CD4-positive, alpha-beta T cell (primary cell): ENCODE data around the gene ARHGAP10. TPM values are rescaled to one million over a fixed set of nuclear protein-coding genes. Genes with fewer than 3 reads are reported as not detected.
"Not testable (repeated sequence)": the region's sequence is repeated elsewhere in the genome, so short reads cannot be mapped to it uniquely, and the experiment has no call there.

ENCODE experiments used
- ATAC-seq: fragments of 200-7000 bp; cut with Tn5 transposase; one replicate; pipeline ENCODE4 v1.10.0; 2022; ENCODE audit warnings: mild to moderate bottlenecking; ENCODE audit not compliant: poor library complexity
- CTCF ChIA-PET: fragments of 350-600 bp; sonication (Branson Sonifier 250); formaldehyde crosslinking; loops from one replicate; lab custom pipeline; 2021; ENCODE audit warnings: antibody characterized with exemption, inconsistent platforms; lab: Charles Lee
- POLR2A ChIA-PET: fragments of 350-600 bp; sonication (Branson Sonifier 250); formaldehyde crosslinking; loops from one replicate; lab custom pipeline; 2021; ENCODE audit warnings: antibody characterized with exemption, inconsistent platforms; lab: Charles Lee
- DNase-seq, 14 experiments: peaks; one replicate each; pipeline ENCODE4 v3.0.0-alpha.2; 2013 to 2020; ENCODE audit warnings: mixed read lengths in 2 of 14
- H3K27ac ChIP-seq, 2 donors: one replicate each; pipeline versions ENCODE4 v1.5.1 to v1.7.0; 2013; ENCODE audit warnings: low read length in 2 of 2, low read depth in 1 of 2, mild to moderate bottlenecking in 1 of 2
- H3K27me3 ChIP-seq, 2 experiments: 1 replicate in 1 of 2; 2 replicates in 1 of 2; pipeline versions ENCODE4 v1.6.1 to v1.7.0; 2013; ENCODE audit warnings: low read length in 2 of 2, control low read depth in 1 of 2, mild to moderate bottlenecking in 1 of 2, moderate library complexity in 1 of 2; ENCODE audit not compliant: insufficient read depth in 2 of 2, control insufficient read depth in 1 of 2
- H3K36me3 ChIP-seq: one replicate; pipeline ENCODE4 v1.6.1; 2013; ENCODE audit warnings: low read length, control low read depth; ENCODE audit not compliant: insufficient read depth
- H3K4me1 ChIP-seq: one replicate; pipeline ENCODE4 v1.6.1; 2013; ENCODE audit warnings: low read length, control low read depth; ENCODE audit not compliant: insufficient read depth
- H3K4me3 ChIP-seq: one replicate; pipeline ENCODE4 v1.5.1; 2013; ENCODE audit warnings: mild to moderate bottlenecking, low read length, moderate library complexity
- H3K9me3 ChIP-seq, 2 experiments: 1 replicate in 1 of 2; 2 replicates in 1 of 2; pipeline versions ENCODE4 v1.6.1 to v1.7.0; 2013; ENCODE audit warnings: low read length in 2 of 2, mild to moderate bottlenecking in 2 of 2, control low read depth in 1 of 2, moderate library complexity in 1 of 2; ENCODE audit not compliant: control insufficient read depth in 1 of 2, insufficient read depth in 1 of 2
- H3K27ac Mint-ChIP-seq: one replicate; pipeline ENCODE4 v1.8.0; 2020; ENCODE audit warnings: mixed read lengths
- H3K27me3 Mint-ChIP-seq: one replicate; pipeline ENCODE4 v1.8.0; 2021; ENCODE audit warnings: mixed read lengths
- H3K36me3 Mint-ChIP-seq: one replicate; pipeline ENCODE4 v1.8.0; 2021; ENCODE audit warnings: low read depth, mixed read lengths
- H3K4me1 Mint-ChIP-seq: one replicate; pipeline ENCODE4 v1.8.0; 2021; ENCODE audit warnings: low read depth, mixed read lengths
- H3K4me3 Mint-ChIP-seq: one replicate; pipeline ENCODE4 v1.8.0; 2020; ENCODE audit warnings: mild to moderate bottlenecking, mixed read lengths
- H3K9me3 Mint-ChIP-seq: one replicate; pipeline ENCODE4 v1.8.0; 2020; ENCODE audit warnings: mixed read lengths
- CTCF ChIP-seq: fragments of 200-600 bp; IDR thresholded peaks from one replicate; pipeline ENCODE4 v1.8.0; 2022; ENCODE audit warnings: antibody characterized with exemption, mild to moderate bottlenecking
- intact Hi-C, 2 experiments: fragments of 100-400 bp; cut with DNase I in 1 of 2; cut with micrococcal nuclease in 1 of 2; formaldehyde crosslinking; loops; one replicate each; pipeline versions ENCODE4 v1.15.1 to v1.9.0; 2023 to 2025; cut with DNase I, micrococcal nuclease
- total RNA-seq, 174 experiments: library from RNA in 2 of 174; stranded (reverse) in 2 of 174; gene quantifications; one replicate each; pipeline ENCODE4 v1.2.3 and lab custom pipeline; 2021 to 2026

Gene ARHGAP10
- total RNA-seq, 2 experiments from 2014 or later: 5.6 to 5.7 TPM

GRCh38 chr4:147909225-147909624 is 177.3 kb downstream of the ARHGAP10 start:
- no peak overlapping the region for H3K27ac ChIP-seq
- H3K9me3 Mint-ChIP-seq: peaks cover 2% of the 10 kb centered on the region
- H3K36me3 Mint-ChIP-seq: peaks cover 20% of the 10 kb centered on the region
- no peaks in the 10 kb centered on the region for H3K27me3 Mint-ChIP-seq
- no peaks in the 10 kb centered on the region for H3K27me3 ChIP-seq
- no peak for TF ChIP-seq CTCF
- H3K4me3 ChIP-seq: no peak overlapping the region
- no peak for DNase-seq
- no peaks in the 10 kb centered on the region for H3K4me1 Mint-ChIP-seq
- peaks cover 2% of the 10 kb centered on the region for H3K36me3 ChIP-seq
- no peak overlapping the region for H3K4me3 Mint-ChIP-seq
- ATAC-seq: no peak
- H3K9me3 ChIP-seq: no peaks in the 10 kb centered on the region
- intact Hi-C loops: no loop called here
- POLR2A ChIA-PET: no interaction called here
- no peaks in the 10 kb centered on the region for H3K4me1 ChIP-seq
- CTCF ChIA-PET: no interaction called here
- H3K27ac Mint-ChIP-seq: no peak overlapping the region

GRCh38 chr4:147910315-147910714 is 178.4 kb downstream of the ARHGAP10 start:
- no peak overlapping the region for H3K4me3 Mint-ChIP-seq
- H3K9me3 Mint-ChIP-seq: peaks cover 2% of the 10 kb centered on the region
- H3K27me3 Mint-ChIP-seq: no peaks in the 10 kb centered on the region
- Histone ChIP-seq H3K27me3 (no peaks in the 10 kb centered on the region), H3K4me3 (no peak overlapping the region), H3K9me3 (no peaks in the 10 kb centered on the region), H3K27ac (no peak overlapping the region), H3K36me3 (peaks cover 2% of the 10 kb centered on the region), H3K4me1 (no peaks in the 10 kb centered on the region)
- ChIA-PET POLR2A (no interaction called here), CTCF (no interaction called here)
- H3K4me1 Mint-ChIP-seq: no peaks in the 10 kb centered on the region
- DNase-seq (no peak), ATAC-seq (no peak)
- no peak overlapping the region for H3K27ac Mint-ChIP-seq
- intact Hi-C loops: no loop called here
- no peak for TF ChIP-seq CTCF
- peaks cover 29% of the 10 kb centered on the region for H3K36me3 Mint-ChIP-seq

- H3K27ac Mint-ChIP-seq, POLR2A ChIA-PET, CTCF ChIA-PET, H3K9me3 Mint-ChIP-seq, H3K4me1 ChIP-seq, H3K27me3 Mint-ChIP-seq, H3K4me1 Mint-ChIP-seq, H3K9me3 ChIP-seq, DNase-seq, H3K36me3 ChIP-seq, ATAC-seq, H3K4me3 Mint-ChIP-seq, H3K27ac ChIP-seq, intact Hi-C loops, H3K4me3 ChIP-seq, H3K27me3 ChIP-seq: not testable (repeated sequence)
- H3K36me3 Mint-ChIP-seq: peaks cover 24% of the 10 kb centered on the region
Observed at GRCh38 chr4:147912106-147912505, 180.2 kb downstream of the ARHGAP10 start.

GRCh38 chr4:147913137-147913536 is 181.2 kb downstream of the ARHGAP10 start:
- Mint-ChIP-seq H3K36me3 (peaks cover 24% of the 10 kb centered on the region), H3K27me3 (no peaks in the 10 kb centered on the region), H3K27ac (no peak overlapping the region), H3K4me3 (no peak overlapping the region), H3K4me1 (no peaks in the 10 kb centered on the region), H3K9me3 (no peaks in the 10 kb centered on the region)
- Histone ChIP-seq H3K27me3 (no peaks in the 10 kb centered on the region), H3K36me3 (peaks cover 2% of the 10 kb centered on the region), H3K4me3 (no peak overlapping the region), H3K9me3 (no peaks in the 10 kb centered on the region), H3K27ac (no peak overlapping the region), H3K4me1 (no peaks in the 10 kb centered on the region)
- TF ChIP-seq CTCF: no peak
- POLR2A ChIA-PET: no interaction called here
- ATAC-seq (no peak), DNase-seq (no peak)
- CTCF ChIA-PET: no interaction called here
- intact Hi-C loops: no loop called here
